Endodermal cell (in vitro differentiated cells): ENCODE measurements around the gene EPHA5. TPM values are rescaled to one million over a fixed set of nuclear protein-coding genes. Genes with fewer than 3 reads are reported as not detected.

ENCODE experiments used
- DNase-seq: peaks from one replicate; pipeline ENCODE4 v3.0.0-alpha.2; 2017
- H3K27ac ChIP-seq: 2 replicates; pipeline ENCODE4 v1.5.1; 2013; ENCODE audit warnings: mild to moderate bottlenecking, low read depth, low read length, moderate library complexity
- H3K27me3 ChIP-seq: 2 replicates; pipeline ENCODE4 v1.6.1; 2013; ENCODE audit warnings: mild to moderate bottlenecking, low read length, moderate library complexity; ENCODE audit not compliant: insufficient read depth, control insufficient read depth, poor library complexity, severe bottlenecking
- H3K36me3 ChIP-seq: 2 replicates; pipeline ENCODE4 v1.7.0; 2013; ENCODE audit warnings: mild to moderate bottlenecking, low read length, moderate library complexity; ENCODE audit not compliant: control insufficient read depth, insufficient read depth
- H3K4me1 ChIP-seq: one replicate; pipeline ENCODE4 v1.7.0; 2013; ENCODE audit warnings: low read length; ENCODE audit not compliant: control insufficient read depth, insufficient read depth
- H3K4me3 ChIP-seq: 2 replicates; pipeline ENCODE4 v1.5.1; 2013; ENCODE audit warnings: mild to moderate bottlenecking, low read length, moderate library complexity
- H3K9ac ChIP-seq: 2 replicates; pipeline ENCODE4 v1.6.1; 2013; ENCODE audit warnings: mild to moderate bottlenecking, low read length, moderate library complexity; ENCODE audit not compliant: poor library complexity, severe bottlenecking; ENCODE audit errors: extremely low read depth
- H3K9me3 ChIP-seq: 2 replicates; pipeline ENCODE4 v1.6.1; 2013; ENCODE audit warnings: mild to moderate bottlenecking, low read length, moderate library complexity; ENCODE audit not compliant: control insufficient read depth
- H3K27ac Mint-ChIP-seq: 2 replicates; pipeline ENCODE4 v1.8.0; 2020; ENCODE audit warnings: mixed read lengths
- H3K27me3 Mint-ChIP-seq: 2 replicates; pipeline ENCODE4 v1.8.0; 2021; ENCODE audit warnings: mild to moderate bottlenecking, mixed read lengths; ENCODE audit not compliant: insufficient read depth
- H3K36me3 Mint-ChIP-seq: 2 replicates; pipeline ENCODE4 v1.8.0; 2020; ENCODE audit warnings: low read depth, mixed read lengths
- H3K4me1 Mint-ChIP-seq: 2 replicates; pipeline ENCODE4 v1.8.0; 2020; ENCODE audit warnings: mixed read lengths
- H3K4me3 Mint-ChIP-seq: 2 replicates; pipeline ENCODE4 v1.8.0; 2020; ENCODE audit warnings: mild to moderate bottlenecking, moderate library complexity, mixed read lengths
- H3K9me3 Mint-ChIP-seq: 2 replicates; pipeline ENCODE4 v1.8.0; 2020; ENCODE audit warnings: mild to moderate bottlenecking, mixed read lengths
- WGBS, 2 experiments: methylation state at CpG; one replicate each; pipeline versions ENCODE4 v1.1.5 to v1.1.7; 2013; ENCODE audit warnings: missing lambda C conversion rate in 2 of 2, mixed read lengths in 1 of 2; ENCODE audit not compliant: insufficient coverage in 1 of 2, insufficient read length in 1 of 2; 5-methylcytosine and 5-hydroxymethylcytosine counted together
- total RNA-seq, 2 donors: library from RNA; stranded (reverse); fragmentation: NEBNext Ultra II Directional in 1 of 2; extraction: Animal tissue kit (Norgen Biotek cat#: 25700) in 1 of 2; gene quantifications; 2 replicates in 1 of 2; 3 replicates in 1 of 2; pipeline ENCODE4 v1.2.1, GENCODE V29; 2021
- TF ChIP-seq, protein P1 (sequence below): fragments of 200-600 bp; sonication (generic); conservative IDR thresholded peaks from 2 replicates; pipeline ENCODE4 v1.5.0; 2021; ENCODE audit warnings: antibody characterized with exemption, mild to moderate bottlenecking

EPHA5 gene
- total RNA-seq, 2 donors from 2014 or later, result 0.09 TPM; not detected in 1

GRCh38 chr4:65623506-65623905 is 46.8 kb downstream of the EPHA5 start:
- no peak overlapping the region for H3K4me3 ChIP-seq
- no peaks in the 10 kb centered on the region for H3K9me3 ChIP-seq
- H3K4me1 ChIP-seq, result no peaks in the 10 kb centered on the region
- no peaks in the 10 kb centered on the region for H3K36me3 ChIP-seq
- no peak overlapping the region for H3K27ac ChIP-seq
- H3K9ac ChIP-seq, result no peak overlapping the region
- Mint-ChIP-seq H3K27ac (no peak overlapping the region), H3K4me3 (no peak overlapping the region), H3K27me3 (no peaks in the 10 kb centered on the region), H3K4me1 (no peaks in the 10 kb centered on the region), H3K9me3 (no peaks in the 10 kb centered on the region), H3K36me3 (no peaks in the 10 kb centered on the region)
- TF ChIP-seq, protein P1, sequence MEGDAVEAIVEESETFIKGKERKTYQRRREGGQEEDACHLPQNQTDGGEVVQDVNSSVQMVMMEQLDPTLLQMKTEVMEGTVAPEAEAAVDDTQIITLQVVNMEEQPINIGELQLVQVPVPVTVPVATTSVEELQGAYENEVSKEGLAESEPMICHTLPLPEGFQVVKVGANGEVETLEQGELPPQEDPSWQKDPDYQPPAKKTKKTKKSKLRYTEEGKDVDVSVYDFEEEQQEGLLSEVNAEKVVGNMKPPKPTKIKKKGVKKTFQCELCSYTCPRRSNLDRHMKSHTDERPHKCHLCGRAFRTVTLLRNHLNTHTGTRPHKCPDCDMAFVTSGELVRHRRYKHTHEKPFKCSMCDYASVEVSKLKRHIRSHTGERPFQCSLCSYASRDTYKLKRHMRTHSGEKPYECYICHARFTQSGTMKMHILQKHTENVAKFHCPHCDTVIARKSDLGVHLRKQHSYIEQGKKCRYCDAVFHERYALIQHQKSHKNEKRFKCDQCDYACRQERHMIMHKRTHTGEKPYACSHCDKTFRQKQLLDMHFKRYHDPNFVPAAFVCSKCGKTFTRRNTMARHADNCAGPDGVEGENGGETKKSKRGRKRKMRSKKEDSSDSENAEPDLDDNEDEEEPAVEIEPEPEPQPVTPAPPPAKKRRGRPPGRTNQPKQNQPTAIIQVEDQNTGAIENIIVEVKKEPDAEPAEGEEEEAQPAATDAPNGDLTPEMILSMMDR, result no peak
- DNase-seq, result no peak
- H3K27me3 ChIP-seq, result no peaks in the 10 kb centered on the region
- WGBS, 2 experiments, result 93% methylated on average over 1 of the region's 1 CpG; no CpG with 5 or more reads in 1 of the 2 experiments

GRCh38 chr4:65617416-65617815 is 52.9 kb downstream of the EPHA5 start:
- H3K36me3 Mint-ChIP-seq, result no peaks in the 10 kb centered on the region
- no peaks in the 10 kb centered on the region for H3K4me1 Mint-ChIP-seq
- no peaks in the 10 kb centered on the region for H3K4me1 ChIP-seq
- H3K9me3 ChIP-seq, result no peaks in the 10 kb centered on the region
- H3K27me3 Mint-ChIP-seq, result no peaks in the 10 kb centered on the region
- WGBS, 2 experiments, result 95% methylated on average over 1 of the region's 1 CpG; no CpG with 5 or more reads in 1 of the 2 experiments
- H3K9me3 Mint-ChIP-seq, result no peaks in the 10 kb centered on the region
- no peak overlapping the region for H3K4me3 Mint-ChIP-seq
- H3K36me3 ChIP-seq, result no peaks in the 10 kb centered on the region
- no peak overlapping the region for H3K27ac ChIP-seq
- no peak overlapping the region for H3K4me3 ChIP-seq
- H3K27me3 ChIP-seq, result no peaks in the 10 kb centered on the region
- DNase-seq, result no peak
- TF ChIP-seq, protein P1, result no peak
- no peak overlapping the region for H3K27ac Mint-ChIP-seq
- H3K9ac ChIP-seq, result no peak overlapping the region

- H3K9ac ChIP-seq, result no peak overlapping the region
- 80% methylated on average over 1 of the region's 1 CpG; no CpG with 5 or more reads in 1 of the 2 experiments for WGBS, 2 experiments
- TF ChIP-seq, protein P1, result no peak
These were observed 65.8 kb downstream of the EPHA5 start for GRCh38 chr4:65604515-65604914.

More at GRCh38 chr4:65604515-65604914, 65.8 kb downstream of the EPHA5 start:
- Mint-ChIP-seq H3K27ac (no peak overlapping the region), H3K4me1 (no peaks in the 10 kb centered on the region), H3K27me3 (no peaks in the 10 kb centered on the region), H3K4me3 (no peak overlapping the region), H3K9me3 (no peaks in the 10 kb centered on the region), H3K36me3 (no peaks in the 10 kb centered on the region)
- Histone ChIP-seq H3K4me3 (no peak overlapping the region), H3K9me3 (no peaks in the 10 kb centered on the region), H3K36me3 (no peaks in the 10 kb centered on the region), H3K27me3 (no peaks in the 10 kb centered on the region), H3K4me1 (no peaks in the 10 kb centered on the region), H3K27ac (no peak overlapping the region)
- DNase-seq, result no peak
